Small intestine (tissue), 7 donors: ENCODE data around the gene LRRC56. TPM values are rescaled to one million over a fixed set of nuclear protein-coding genes. Genes with fewer than 3 reads are reported as not detected.

Source experiments
- DNase-seq, 2 donors: peaks; one replicate each; pipeline versions ENCODE4 v3.0.0 to v3.0.0-alpha.2; 2013
- FAIRE-seq: peaks from 2 replicates; lab custom pipeline; 2012; peaks lifted over from hg19 to GRCh38; lab: Jason Lieb, UNC
- H3K27ac ChIP-seq, 3 donors: one replicate each; pipeline ENCODE4 v1.5.1; 2013; ENCODE audit warnings: low read length in 2 of 3, mild to moderate bottlenecking in 2 of 3, control low read depth in 1 of 3, inconsistent platforms in 1 of 3, low read depth in 1 of 3, moderate library complexity in 1 of 3
- H3K27me3 ChIP-seq, 3 donors: one replicate each; pipeline ENCODE4 v1.6.1; 2013; ENCODE audit warnings: low read length in 3 of 3, inconsistent platforms in 1 of 3; ENCODE audit not compliant: control insufficient read depth in 3 of 3, insufficient read depth in 3 of 3
- H3K36me3 ChIP-seq, 3 donors: one replicate each; pipeline ENCODE4 v1.6.1; 2013; ENCODE audit warnings: low read length in 3 of 3, inconsistent platforms in 1 of 3, low read depth in 1 of 3, mild to moderate bottlenecking in 1 of 3, moderate library complexity in 1 of 3; ENCODE audit not compliant: control insufficient read depth in 3 of 3, insufficient read depth in 2 of 3
- H3K4me1 ChIP-seq, 3 donors: one replicate each; pipeline ENCODE4 v1.6.1; 2013; ENCODE audit warnings: low read length in 2 of 3, inconsistent platforms in 1 of 3, low read depth in 1 of 3, mild to moderate bottlenecking in 1 of 3, moderate library complexity in 1 of 3; ENCODE audit not compliant: control insufficient read depth in 3 of 3, insufficient read depth in 2 of 3
- H3K4me3 ChIP-seq, 3 donors: one replicate each; pipeline ENCODE4 v1.5.1; 2013; ENCODE audit warnings: low read length in 3 of 3, control low read depth in 1 of 3, inconsistent platforms in 1 of 3, low read depth in 1 of 3, mild to moderate bottlenecking in 1 of 3, moderate library complexity in 1 of 3
- H3K9me3 ChIP-seq, 2 donors: one replicate each; pipeline ENCODE4 v1.6.1; 2013; ENCODE audit warnings: low read depth in 1 of 2, low read length in 1 of 2; ENCODE audit not compliant: control insufficient read depth in 2 of 2, insufficient read depth in 1 of 2
- WGBS, 3 donors: extraction: QIAGEN DNeasy Blood & Tissue Kit; methylation state at CpG; one replicate each; pipeline ENCODE4 v1.1.7; 2013; 5-methylcytosine and 5-hydroxymethylcytosine counted together
- polyA plus RNA-seq, 4 donors: library from polyadenylated mRNA; stranded (reverse) in 3 of 4; unstranded in 1 of 4; fragments of 200-250 nt in 3 of 4; fragments of 120-200 nt in 1 of 4; gene quantifications; one replicate each; pipeline versions ENCODE4 v1.2.1 to v1.2.3, GENCODE V29; 2013
- donor health status: healthy with polysubstance abuse.
- donor health status: control.
- donor health status: control.
- donor health status: Bipolar disorder and iron deficiency.
- donor health status: healthy.

The LRRC56 gene
- polyA plus RNA-seq, 4 donors: 0.54 to 2.7 (median 1.0) TPM

DNA sequence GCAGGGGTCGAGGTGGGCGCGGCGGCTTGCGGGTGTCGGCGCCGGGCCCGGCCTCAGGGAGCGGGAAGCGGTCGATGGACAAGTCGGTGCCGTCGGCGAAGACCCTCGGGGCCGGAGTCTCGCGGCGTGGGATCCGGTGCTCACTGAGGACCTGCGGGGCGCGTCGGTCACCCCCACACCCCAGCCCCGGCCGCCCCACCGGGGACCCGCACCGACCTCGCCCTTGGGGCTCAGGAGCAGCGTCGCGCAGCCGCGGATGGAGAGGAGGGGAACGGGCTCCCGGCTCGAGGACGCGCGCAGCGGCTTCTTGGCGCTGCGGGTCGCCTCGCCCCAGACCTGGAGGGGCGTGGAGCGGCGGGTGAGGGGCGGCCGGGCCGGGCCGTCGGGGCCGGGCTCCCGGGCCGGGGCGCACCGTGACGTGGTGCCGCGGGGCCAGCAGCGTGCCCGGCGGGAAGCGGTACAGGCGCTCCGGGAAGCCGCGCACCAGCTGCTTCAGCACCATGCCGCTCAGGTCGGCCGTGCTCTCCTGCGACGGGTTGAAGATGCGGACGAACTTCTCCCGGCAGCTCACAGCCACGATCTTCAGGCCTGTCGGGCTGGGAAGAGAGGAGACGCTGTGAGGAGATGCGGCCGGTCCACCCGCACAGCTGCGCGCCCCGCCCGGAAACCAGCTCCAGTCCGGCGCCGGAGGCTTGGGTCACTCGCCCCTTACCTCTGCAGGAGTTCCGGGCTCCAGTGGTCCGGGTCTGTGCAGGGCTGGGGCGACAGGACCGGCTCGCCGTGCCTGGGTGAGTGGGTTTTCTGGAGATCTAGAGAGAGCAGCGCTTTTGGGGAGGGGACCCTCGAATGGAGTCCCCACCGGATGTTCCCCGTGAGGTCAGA lies 18.7 kb downstream of the LRRC56 start:
- FAIRE-seq (no peak), DNase-seq (peak; percentile 30 to 64)
- Histone ChIP-seq H3K9me3 (no peaks in the 10 kb centered on the region), H3K4me3 (peak overlapping the region in 1 of 3 donors; percentile 45), H3K4me1 (peaks cover 0 to 33% (median 0%) of the 10 kb centered on the region in 3 donors), H3K36me3 (no peaks in the 10 kb centered on the region), H3K27me3 (peaks cover 0 to 50% (median 0%) of the 10 kb centered on the region in 3 donors), H3K27ac (no peak overlapping the region)
- 5 to 14% (median 11%) methylated on average over 59 to 104 of the region's 104 CpGs for WGBS, 3 donors

DNA sequence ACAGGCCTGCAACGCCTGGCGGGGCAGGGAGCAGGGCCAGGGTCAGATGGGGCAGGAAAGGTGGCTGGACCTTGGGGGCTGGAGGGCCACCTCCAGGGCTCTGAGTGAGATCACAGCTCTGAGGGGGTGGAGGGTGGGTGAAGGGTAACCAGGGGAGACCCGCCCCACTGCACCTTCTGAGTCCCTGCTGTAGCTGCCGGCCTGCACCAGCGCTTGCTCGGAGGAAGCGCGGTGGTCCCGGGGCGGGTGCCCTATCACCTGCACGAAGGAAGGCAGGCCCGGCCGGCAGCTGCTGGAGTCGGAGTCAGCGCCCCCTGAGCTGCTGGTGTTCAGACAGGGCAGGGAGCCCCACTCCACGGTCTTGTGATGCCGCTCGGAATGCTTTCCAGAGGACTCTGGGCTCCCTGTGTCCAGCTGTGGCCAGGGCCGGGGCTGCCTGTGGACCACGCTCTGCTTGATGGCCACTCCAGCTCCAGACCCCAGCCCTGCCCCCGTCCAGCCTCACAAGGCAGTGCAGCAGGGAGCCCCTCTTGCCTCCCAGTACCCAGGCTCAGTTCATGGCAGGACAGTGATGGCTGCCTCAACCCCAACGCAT lies 19.4 kb downstream of the LRRC56 start:
- H3K27ac ChIP-seq: no peak overlapping the region
- H3K27me3 ChIP-seq: peaks cover 0 to 50% (median 0%) of the 10 kb centered on the region in 3 donors
- peaks cover 0 to 36% (median 0%) of the 10 kb centered on the region in 3 donors for H3K4me1 ChIP-seq
- 76 to 94% (median 89%) methylated on average over 18 to 22 of the region's 22 CpGs for WGBS, 3 donors
- DNase-seq (no peak), FAIRE-seq (no peak)
- no peaks in the 10 kb centered on the region for H3K9me3 ChIP-seq
- H3K36me3 ChIP-seq: peaks cover 0 to 3% (median 0%) of the 10 kb centered on the region in 3 donors
- H3K4me3 ChIP-seq: no peak overlapping the region

DNA sequence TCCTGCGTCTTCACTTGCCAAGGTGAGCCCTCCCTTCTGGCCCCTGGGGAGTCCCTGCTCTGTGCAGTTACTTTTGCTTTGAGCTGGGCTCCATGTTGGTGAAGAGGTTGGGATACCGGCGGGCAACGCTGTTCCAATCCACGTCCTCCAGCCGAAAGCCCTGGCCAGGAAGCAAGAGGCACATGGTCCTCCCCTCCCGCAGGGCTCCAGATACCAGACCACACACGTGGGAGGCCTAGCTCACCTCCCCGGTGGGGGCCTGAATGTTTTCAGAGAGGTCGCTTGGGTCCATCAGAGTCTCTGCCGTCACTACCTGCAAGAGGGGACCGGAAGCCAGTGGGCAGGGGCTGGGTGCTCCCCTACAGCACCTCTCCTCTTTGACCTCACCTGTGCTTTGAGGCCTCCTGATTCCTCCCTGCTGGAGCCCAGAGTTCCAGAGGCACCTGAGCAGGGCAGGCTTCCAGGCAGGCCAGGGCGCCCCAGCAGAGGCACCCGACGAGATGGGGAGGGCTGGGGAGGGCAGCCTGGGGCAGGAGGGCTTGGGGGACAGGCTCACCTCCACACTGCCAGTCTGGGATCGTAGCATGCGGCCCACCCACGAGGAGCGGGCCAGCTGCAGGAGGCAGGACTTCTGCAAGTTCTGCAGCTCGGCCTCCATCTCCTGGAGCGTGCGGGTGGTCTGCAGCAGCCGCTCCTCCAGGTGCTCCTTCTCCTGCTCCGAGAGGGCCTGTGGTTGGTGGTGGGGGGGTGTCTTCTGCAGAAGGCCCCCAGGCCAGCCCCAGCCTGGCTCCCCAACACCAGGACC lies 20.2 kb downstream of the LRRC56 start:
- peaks cover 0 to 50% (median 0%) of the 10 kb centered on the region in 3 donors for H3K27me3 ChIP-seq
- no peaks in the 10 kb centered on the region for H3K9me3 ChIP-seq
- peaks cover 0 to 43% (median 0%) of the 10 kb centered on the region in 3 donors for H3K4me1 ChIP-seq
- H3K36me3 ChIP-seq: peaks cover 0 to 10% (median 3%) of the 10 kb centered on the region in 3 donors
- DNase-seq (no peak), FAIRE-seq (no peak)
- no peak overlapping the region for H3K27ac ChIP-seq
- WGBS, 3 donors: 83 to 90% (median 83%) methylated on average over 24 of the region's 24 CpGs
- no peak overlapping the region for H3K4me3 ChIP-seq

DNA sequence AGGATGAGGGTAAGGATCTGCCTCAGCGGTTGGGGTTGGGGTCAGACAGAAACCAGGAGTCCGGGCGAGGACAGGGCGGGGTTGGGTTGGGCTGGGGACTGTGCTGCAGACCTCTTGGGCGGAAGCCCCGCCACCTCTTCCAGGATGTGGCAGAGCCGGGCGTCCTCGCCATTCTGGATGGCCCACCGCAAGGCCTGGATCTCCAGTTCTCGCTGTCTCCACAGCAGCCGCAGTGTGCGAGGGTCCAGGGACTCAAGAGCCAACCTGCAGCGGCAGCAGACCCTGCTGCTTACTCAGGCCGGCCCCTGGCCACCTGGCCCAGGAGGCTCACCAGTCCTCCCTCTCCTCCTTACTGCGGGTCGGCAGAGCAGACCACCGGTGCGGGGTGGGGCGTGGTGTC lies 21.2 kb downstream of the LRRC56 start:
- Histone ChIP-seq H3K27ac (no peak overlapping the region), H3K9me3 (no peaks in the 10 kb centered on the region), H3K36me3 (peaks cover 0 to 20% (median 7%) of the 10 kb centered on the region in 3 donors), H3K4me1 (peaks cover 0 to 49% (median 0%) of the 10 kb centered on the region in 3 donors), H3K27me3 (peaks cover 0 to 50% (median 0%) of the 10 kb centered on the region in 3 donors), H3K4me3 (no peak overlapping the region)
- 86 to 89% (median 88%) methylated on average over 18 to 20 of the region's 20 CpGs for WGBS, 3 donors
- DNase-seq (no peak), FAIRE-seq (no peak)

DNA sequence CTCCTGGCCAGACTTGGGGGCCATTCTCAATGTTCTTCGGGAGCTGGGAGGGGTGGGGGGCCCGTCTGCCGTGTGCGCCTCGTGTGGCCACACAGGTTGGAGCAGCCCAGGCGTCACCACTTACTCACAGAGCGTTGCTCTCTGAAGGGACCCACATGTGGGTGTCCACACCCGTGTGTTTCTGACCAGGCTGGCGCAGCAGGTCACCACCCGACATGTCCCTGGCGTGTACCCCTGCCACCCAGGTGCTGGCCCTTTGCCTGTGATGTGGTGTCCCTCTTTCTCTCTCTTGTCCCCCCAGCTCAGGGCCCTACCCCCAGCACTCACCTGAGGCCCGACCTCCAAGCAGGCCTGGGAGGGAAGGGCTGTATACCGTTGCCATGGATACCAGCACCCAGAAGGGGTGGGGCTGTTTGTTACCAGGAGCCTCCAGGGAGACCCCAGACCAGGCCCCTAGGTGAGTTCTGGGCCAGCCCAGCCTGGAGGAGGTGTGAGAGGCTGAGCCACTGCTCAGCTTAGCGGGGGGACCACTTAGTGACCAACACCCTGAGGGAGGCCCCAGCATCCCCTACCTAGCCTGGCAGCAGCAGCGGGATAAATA lies 21.8 kb downstream of the LRRC56 start:
- FAIRE-seq: no peak

DNA sequence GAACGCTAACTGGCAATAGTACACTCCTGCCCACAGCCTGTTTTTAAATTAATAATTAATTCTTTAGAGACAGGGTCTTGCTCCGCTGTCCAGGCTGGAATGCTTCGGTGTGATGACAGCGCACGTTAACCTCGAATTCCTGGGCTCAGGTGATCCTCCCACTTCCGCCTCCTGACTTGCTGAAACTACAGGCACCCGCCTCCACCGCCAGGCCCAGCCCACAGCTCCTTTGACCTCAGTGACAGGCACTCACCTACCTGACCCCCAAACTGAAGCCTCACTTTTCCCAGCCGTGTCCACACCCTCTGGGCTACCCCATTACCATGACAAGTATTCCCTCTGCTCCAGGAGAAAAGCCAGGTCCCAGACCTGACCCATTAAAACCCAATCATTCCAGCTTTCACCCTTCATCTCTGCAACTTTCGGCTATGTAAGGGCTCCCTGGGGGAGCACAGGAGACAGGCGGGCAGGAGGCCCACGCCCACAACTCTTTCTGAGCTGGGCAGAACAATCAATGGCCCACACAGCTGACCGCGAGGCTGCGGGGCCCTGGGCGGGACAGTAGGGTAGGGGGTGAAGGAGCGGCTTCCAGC lies 22.5 kb downstream of the LRRC56 start:
- WGBS, 3 donors: 16 to 60% (median 35%) methylated on average over 18 of the region's 18 CpGs
- Histone ChIP-seq H3K9me3 (no peaks in the 10 kb centered on the region), H3K4me1 (peaks cover 0 to 38% (median 0%) of the 10 kb centered on the region in 3 donors), H3K27ac (peak overlapping the region; percentile 95 to 98 (median 96)), H3K4me3 (peak overlapping the region in 2 of 3 donors; percentile 59 to 66), H3K27me3 (peaks cover 0 to 37% (median 0%) of the 10 kb centered on the region in 3 donors), H3K36me3 (peaks cover 0 to 30% (median 7%) of the 10 kb centered on the region in 3 donors)
- peak; percentile 45 to 89 for DNase-seq
- no peak for FAIRE-seq

More for the DNA sequence above, 21.8 kb downstream of the LRRC56 start:
- WGBS, 3 donors: 78 to 86% (median 83%) methylated on average over 10 to 15 of the region's 15 CpGs
- peak overlapping the region in 2 of 3 donors; percentile 16 to 66 for H3K27ac ChIP-seq
- H3K27me3 ChIP-seq: peaks cover 0 to 43% (median 0%) of the 10 kb centered on the region in 3 donors
- no peak overlapping the region for H3K4me3 ChIP-seq
- H3K4me1 ChIP-seq: peaks cover 0 to 44% (median 0%) of the 10 kb centered on the region in 3 donors
- H3K36me3 ChIP-seq: peaks cover 0 to 26% (median 7%) of the 10 kb centered on the region in 3 donors
- DNase-seq: no peak
- H3K9me3 ChIP-seq: no peaks in the 10 kb centered on the region

DNA sequence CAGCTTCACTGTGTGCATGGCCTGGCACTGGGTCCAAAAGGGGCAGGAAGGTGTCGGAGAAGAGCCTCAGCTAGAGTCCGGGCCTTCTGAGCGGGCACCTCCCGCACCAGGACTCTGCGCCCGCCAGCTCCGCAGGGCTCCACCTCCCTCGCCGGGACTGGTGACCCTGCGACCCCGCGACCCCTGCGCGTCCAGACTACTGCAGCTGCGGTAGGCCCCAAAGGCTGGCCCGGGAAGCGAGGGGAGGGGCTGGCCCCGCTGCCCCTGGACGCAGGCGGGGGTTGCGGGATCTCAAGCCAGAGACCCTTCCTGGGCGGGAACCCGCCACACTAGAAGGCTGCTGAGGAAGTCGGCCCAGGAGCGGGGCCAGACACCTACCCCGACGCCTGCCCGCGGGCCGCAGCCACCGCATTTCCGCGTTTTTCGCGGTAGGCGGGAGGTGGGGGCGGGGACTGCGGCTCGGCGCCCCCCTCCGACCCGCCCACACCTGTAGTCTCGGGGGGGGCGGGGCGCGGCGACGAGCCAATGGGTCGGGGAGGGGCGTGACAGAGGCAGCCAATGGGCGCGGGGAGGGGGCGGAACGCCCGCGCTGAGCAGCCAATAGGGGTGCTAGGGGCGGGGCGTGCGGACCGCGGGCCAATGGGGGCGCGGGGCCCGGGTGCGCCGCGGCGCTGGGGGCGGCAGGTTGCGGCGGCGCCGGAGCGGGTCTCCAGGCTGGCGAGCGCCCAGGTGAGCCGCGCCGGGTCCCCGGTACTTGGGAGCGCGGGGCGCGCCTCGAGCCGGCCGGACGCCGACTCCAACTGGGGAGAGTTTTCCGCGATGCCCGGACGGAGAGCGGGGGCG lies 23.2 kb downstream of the LRRC56 start, which contains the start of the genes LMNTD2 and RASSF7:
TSS of gene LMNTD2 (minus strand) at position 434 of the 843 bp plus-strand sequence. CDS start at position 412, 22 bp downstream.
TSS of gene RASSF7 (plus strand) at position 666 of the 843 bp plus-strand sequence. CDS start 799 bp downstream, outside the sequence.
- Histone ChIP-seq H3K4me1 (peaks cover 0 to 38% (median 0%) of the 10 kb centered on the region in 3 donors), H3K36me3 (peaks cover 0 to 32% (median 7%) of the 10 kb centered on the region in 3 donors), H3K27me3 (peaks cover 0 to 32% (median 0%) of the 10 kb centered on the region in 3 donors), H3K27ac (peak within 1 kb of the TSS; percentile 95 to 100 (median 96)), H3K9me3 (no peaks in the 10 kb centered on the region), H3K4me3 (peak within 1 kb of the TSS; percentile 70 to 92 (median 84))
- DNase-seq (peak; percentile 94), FAIRE-seq (no peak)
- 0 to 7% (median 1%) methylated on average over 35 to 95 of the region's 95 CpGs for WGBS, 3 donors
